Activated CD8-positive, alpha-beta memory T cell treated with anti-CD3 and anti-CD28 coated beads for 24 hours (primary cell): ENCODE results near the gene PIK3R3.
A peak's percentile ranks its signal among the peaks of the same experiment; 100 is the strongest.

Experiments
- DNase-seq: peaks from one replicate; pipeline ENCODE4 v3.0.0-alpha.2; 2020

Gene PIK3R3

GRCh38 chr1:46019348-46019747 lies 113.1 kb downstream of the PIK3R3 start:
- DNase-seq = no peak

GRCh38 chr1:46017876-46018503 lies 114.4 kb downstream of the PIK3R3 start:
- DNase-seq = no peak

GRCh38 chr1:46013581-46013980 lies 118.8 kb downstream of the PIK3R3 start:
- no peak for DNase-seq

GRCh38 chr1:46012236-46012635 lies 120.2 kb downstream of the PIK3R3 start:
- no peak for DNase-seq

- peak; percentile 15 for DNase-seq
These were observed 121.2 kb downstream of the PIK3R3 start for GRCh38 chr1:46011121-46011695.

GRCh38 chr1:46010611-46011010 lies 121.8 kb downstream of the PIK3R3 start:
- no peak for DNase-seq

- DNase-seq = no peak
These were observed 123.8 kb downstream of the PIK3R3 start for GRCh38 chr1:46008585-46008984.

- DNase-seq = no peak
These were observed 126.8 kb downstream of the PIK3R3 start for GRCh38 chr1:46005594-46005993.

GRCh38 chr1:46004492-46004891 lies 127.9 kb downstream of the PIK3R3 start:
- no peak for DNase-seq

- DNase-seq = no peak
These were observed 129.1 kb downstream of the PIK3R3 start for GRCh38 chr1:46003315-46003714.

- DNase-seq = no peak
These were observed 129.8 kb downstream of the PIK3R3 start for GRCh38 chr1:46002551-46003150.

GRCh38 chr1:46001081-46001785 lies 131.2 kb downstream of the PIK3R3 start:
- no peak for DNase-seq

GRCh38 chr1:45999507-45999906 lies 132.9 kb downstream of the PIK3R3 start:
- no peak for DNase-seq

GRCh38 chr1:45998020-45998617 lies 134.3 kb downstream of the PIK3R3 start:
- no peak for DNase-seq

GRCh38 chr1:45995298-45995697 lies 137.1 kb downstream of the PIK3R3 start:
- DNase-seq = no peak

GRCh38 chr1:45994423-45994822 lies 138.0 kb downstream of the PIK3R3 start:
- no peak for DNase-seq
